Stomach (tissue), 4 donors: ENCODE results near the gene CCDC178.

Source experiments
- CTCF ChIP-seq, 7 experiments: fragments of 450-650 bp in 4 of 7; fragments of 200-600 bp in 3 of 7; sonication (generic) in 3 of 7; IDR thresholded peaks; one replicate each; pipeline ENCODE4 v1.5.1; 2016 to 2019; ENCODE audit warnings: antibody characterized with exemption in 7 of 7, control low read depth in 2 of 7, mild to moderate bottlenecking in 1 of 7
- EP300 ChIP-seq: sonication (generic); formaldehyde crosslinking; IDR thresholded peaks from one replicate; pipeline ENCODE4 v1.6.1; 2017; ENCODE audit warnings: antibody characterized with exemption

GRCh38 chr18:33154049-33154448 lies 286.5 kb downstream of the CCDC178 start:
- TF ChIP-seq CTCF (IDR thresholded peaks at IDR 0.05): no peak
- no peak for TF ChIP-seq EP300
